Osteocyte (in vitro differentiated cells): ENCODE measurements around the gene MYO18B. TPM values are rescaled to one million over a fixed set of nuclear protein-coding genes. Genes with fewer than 3 reads are reported as not detected.

Experiments used
- DNase-seq: peaks from one replicate; pipeline ENCODE4 v3.0.0; 2021; ENCODE audit warnings: mixed read lengths; ENCODE audit not compliant: unreplicated experiment; ENCODE audit errors: extremely low spot score
- H3K27ac Mint-ChIP-seq: one replicate; pipeline ENCODE4 v1.8.0; 2021; ENCODE audit warnings: mild to moderate bottlenecking, mixed read lengths; ENCODE audit not compliant: unreplicated experiment
- H3K27me3 Mint-ChIP-seq: one replicate; pipeline ENCODE4 v1.8.0; 2021; ENCODE audit warnings: mixed read lengths; ENCODE audit not compliant: unreplicated experiment
- H3K36me3 Mint-ChIP-seq: one replicate; pipeline ENCODE4 v1.8.0; 2021; ENCODE audit warnings: mixed read lengths; ENCODE audit not compliant: unreplicated experiment
- H3K4me1 Mint-ChIP-seq: one replicate; pipeline ENCODE4 v1.8.0; 2021; ENCODE audit warnings: mixed read lengths; ENCODE audit not compliant: unreplicated experiment
- H3K4me3 Mint-ChIP-seq: one replicate; pipeline ENCODE4 v1.8.0; 2021; ENCODE audit warnings: mild to moderate bottlenecking, moderate library complexity, mixed read lengths; ENCODE audit not compliant: unreplicated experiment
- H3K9me3 Mint-ChIP-seq: one replicate; pipeline ENCODE4 v1.8.0; 2021; ENCODE audit warnings: mixed read lengths; ENCODE audit not compliant: unreplicated experiment
- total RNA-seq: library from RNA; stranded (reverse); gene quantifications from 2 replicates; pipeline ENCODE4 v1.2.1, GENCODE V29; 2021
- TF ChIP-seq, protein P1 (sequence below): fragments of 200-600 bp; sonication (generic); IDR thresholded peaks from 2 replicates; pipeline ENCODE4 v1.5.0; 2021; ENCODE audit warnings: antibody characterized with exemption, mild to moderate bottlenecking, moderate library complexity

The MYO18B gene
- total RNA-seq, 1 donor from 2014 or later = not detected

DNA sequence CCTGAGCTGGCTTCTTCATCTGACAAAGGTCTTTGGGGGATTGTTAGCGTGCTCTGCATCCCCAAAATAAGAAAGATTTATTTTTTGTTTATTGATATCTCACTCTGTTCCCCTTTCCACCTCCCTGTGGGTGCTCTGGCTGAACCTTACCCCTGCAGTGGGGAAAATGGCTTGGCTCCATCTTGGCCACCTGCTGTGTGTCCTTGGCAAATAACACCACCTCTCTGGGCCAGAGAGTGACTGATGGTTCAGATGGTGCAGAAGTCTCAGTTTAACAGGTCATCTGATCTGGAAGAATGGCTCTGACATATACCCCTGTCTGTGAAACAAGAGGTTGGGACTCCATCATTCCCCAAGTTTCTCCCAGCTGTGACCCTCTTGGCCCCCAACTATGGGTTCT is 157.6 kb downstream of the MYO18B start:
- no peak overlapping the region for H3K4me3 Mint-ChIP-seq
- no peaks in the 10 kb centered on the region for H3K27me3 Mint-ChIP-seq
- TF ChIP-seq, protein P1, sequence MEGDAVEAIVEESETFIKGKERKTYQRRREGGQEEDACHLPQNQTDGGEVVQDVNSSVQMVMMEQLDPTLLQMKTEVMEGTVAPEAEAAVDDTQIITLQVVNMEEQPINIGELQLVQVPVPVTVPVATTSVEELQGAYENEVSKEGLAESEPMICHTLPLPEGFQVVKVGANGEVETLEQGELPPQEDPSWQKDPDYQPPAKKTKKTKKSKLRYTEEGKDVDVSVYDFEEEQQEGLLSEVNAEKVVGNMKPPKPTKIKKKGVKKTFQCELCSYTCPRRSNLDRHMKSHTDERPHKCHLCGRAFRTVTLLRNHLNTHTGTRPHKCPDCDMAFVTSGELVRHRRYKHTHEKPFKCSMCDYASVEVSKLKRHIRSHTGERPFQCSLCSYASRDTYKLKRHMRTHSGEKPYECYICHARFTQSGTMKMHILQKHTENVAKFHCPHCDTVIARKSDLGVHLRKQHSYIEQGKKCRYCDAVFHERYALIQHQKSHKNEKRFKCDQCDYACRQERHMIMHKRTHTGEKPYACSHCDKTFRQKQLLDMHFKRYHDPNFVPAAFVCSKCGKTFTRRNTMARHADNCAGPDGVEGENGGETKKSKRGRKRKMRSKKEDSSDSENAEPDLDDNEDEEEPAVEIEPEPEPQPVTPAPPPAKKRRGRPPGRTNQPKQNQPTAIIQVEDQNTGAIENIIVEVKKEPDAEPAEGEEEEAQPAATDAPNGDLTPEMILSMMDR = no peak
- H3K9me3 Mint-ChIP-seq = peaks cover 9% of the 10 kb centered on the region
- H3K4me1 Mint-ChIP-seq = no peaks in the 10 kb centered on the region
- H3K27ac Mint-ChIP-seq = no peak overlapping the region
- peak; percentile 30 for DNase-seq
- no peaks in the 10 kb centered on the region for H3K36me3 Mint-ChIP-seq

DNA sequence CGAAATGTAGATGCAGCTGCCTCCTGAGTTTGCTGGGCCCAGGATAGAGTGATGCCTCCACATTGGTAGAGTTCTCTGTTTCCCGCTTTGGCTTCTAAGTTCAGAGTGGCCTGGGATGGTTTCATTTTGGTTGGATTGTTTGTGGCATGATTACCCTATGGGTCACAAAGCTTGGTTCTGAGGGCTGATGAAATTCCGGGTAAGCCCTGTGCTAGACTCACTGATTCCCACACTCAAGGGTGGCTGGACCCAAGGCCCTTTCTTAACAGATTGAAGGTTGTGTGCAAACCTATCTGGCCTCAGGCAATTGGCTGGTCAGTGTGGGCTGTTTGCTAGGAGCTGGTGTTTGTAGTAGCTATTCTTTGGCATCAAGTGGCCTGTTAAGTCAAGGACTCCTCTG is 158.4 kb downstream of the MYO18B start:
- Mint-ChIP-seq H3K9me3 (peaks cover 9% of the 10 kb centered on the region), H3K36me3 (no peaks in the 10 kb centered on the region), H3K27me3 (peaks cover 4% of the 10 kb centered on the region), H3K27ac (no peak overlapping the region), H3K4me3 (no peak overlapping the region), H3K4me1 (no peaks in the 10 kb centered on the region)
- TF ChIP-seq, protein P1 = no peak
- peak; percentile 32 for DNase-seq

DNA sequence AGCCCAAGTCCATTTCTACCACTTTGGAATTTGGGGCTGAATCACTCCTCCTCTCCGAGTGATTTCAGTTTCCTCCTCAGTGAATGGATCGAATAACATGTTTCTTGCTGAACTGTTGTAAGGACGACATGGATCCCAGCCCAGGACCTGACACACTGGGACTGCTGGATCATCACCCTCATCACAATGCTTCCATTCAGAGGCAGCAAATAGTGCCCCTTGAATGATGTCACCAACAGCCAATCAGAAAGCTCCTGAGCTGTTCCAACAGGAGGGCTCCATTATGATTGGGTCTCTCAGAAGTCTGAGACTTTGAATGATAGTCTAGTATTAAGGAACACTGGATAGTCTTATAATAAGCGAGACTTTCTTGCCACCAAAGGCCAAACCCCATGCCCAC is 158.9 kb downstream of the MYO18B start:
- H3K4me1 Mint-ChIP-seq = no peaks in the 10 kb centered on the region
- TF ChIP-seq, protein P1 = no peak
- H3K27me3 Mint-ChIP-seq = peaks cover 5% of the 10 kb centered on the region
- H3K4me3 Mint-ChIP-seq = no peak overlapping the region
- no peak overlapping the region for H3K27ac Mint-ChIP-seq
- peaks cover 9% of the 10 kb centered on the region for H3K9me3 Mint-ChIP-seq
- no peak for DNase-seq
- H3K36me3 Mint-ChIP-seq = no peaks in the 10 kb centered on the region

DNA sequence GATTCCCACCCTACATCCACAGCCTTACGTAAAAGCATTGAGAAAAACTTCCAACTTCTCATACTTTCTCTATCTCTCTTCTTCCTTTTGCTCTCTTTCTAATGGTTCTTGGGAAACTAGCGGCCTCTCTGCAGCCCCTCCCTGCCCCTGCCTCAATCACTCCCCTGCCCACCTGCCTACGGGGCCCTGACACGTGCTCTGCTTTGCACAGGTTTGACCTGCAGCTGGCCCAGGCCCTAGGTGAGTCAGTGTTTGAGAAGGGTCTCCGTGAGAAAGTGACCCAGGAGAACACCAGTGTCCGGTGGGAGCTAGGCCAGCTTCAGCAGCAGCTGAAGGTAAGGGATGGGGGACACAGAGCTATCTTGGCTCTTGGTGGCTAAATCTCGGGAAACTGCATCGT is 160.4 kb downstream of the MYO18B start:
- Mint-ChIP-seq H3K9me3 (peaks cover 3% of the 10 kb centered on the region), H3K27ac (no peak overlapping the region), H3K27me3 (peaks cover 5% of the 10 kb centered on the region), H3K4me3 (no peak overlapping the region), H3K4me1 (no peaks in the 10 kb centered on the region), H3K36me3 (no peaks in the 10 kb centered on the region)
- DNase-seq = peak; percentile 68
- TF ChIP-seq, protein P1 = no peak

DNA sequence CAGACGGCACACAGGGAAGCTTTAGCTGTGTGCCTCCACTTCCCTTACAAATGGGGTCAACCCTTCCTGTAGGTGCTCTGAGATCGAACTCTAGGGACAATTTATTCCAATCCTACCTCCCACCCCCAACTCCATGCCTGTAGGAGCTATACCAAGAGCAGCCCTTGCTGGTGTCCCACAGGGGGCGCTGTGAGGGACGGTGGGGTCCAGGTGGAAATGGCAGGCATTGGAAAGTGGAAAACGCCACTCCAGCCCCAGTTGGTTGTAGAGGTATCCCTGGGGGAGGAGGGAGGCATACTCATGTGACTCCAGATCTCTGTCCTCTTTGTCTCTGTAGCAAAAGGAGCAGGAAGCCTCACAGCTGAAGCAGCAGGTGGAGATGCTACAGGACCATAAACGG is 161.3 kb downstream of the MYO18B start:
- Mint-ChIP-seq H3K9me3 (peaks cover 3% of the 10 kb centered on the region), H3K27me3 (peaks cover 5% of the 10 kb centered on the region), H3K27ac (no peak overlapping the region), H3K36me3 (no peaks in the 10 kb centered on the region), H3K4me1 (no peaks in the 10 kb centered on the region), H3K4me3 (no peak overlapping the region)
- TF ChIP-seq, protein P1 = no peak
- peak; percentile 80 for DNase-seq
